Esophagus squamous epithelium (tissue), 4 donors: ENCODE data around the gene CIAO2A.

Experiments used
- POLR2A ChIP-seq, 4 donors: fragments of 450-650 bp; IDR thresholded peaks; one replicate each; pipeline ENCODE4 v1.6.1; 2017; ENCODE audit warnings: antibody characterized with exemption in 4 of 4, mild to moderate bottlenecking in 4 of 4, moderate library complexity in 3 of 4
- TF ChIP-seq, protein P1 (sequence below), 6 experiments: fragments of 450-650 bp in 4 of 6; fragments of 200-600 bp in 2 of 6; sonication (generic) in 2 of 6; IDR thresholded peaks; one replicate each; pipeline ENCODE4 v1.5.1; 2016 to 2019; ENCODE audit warnings: antibody characterized with exemption in 6 of 6, mild to moderate bottlenecking in 4 of 6, moderate library complexity in 4 of 6

DNA sequence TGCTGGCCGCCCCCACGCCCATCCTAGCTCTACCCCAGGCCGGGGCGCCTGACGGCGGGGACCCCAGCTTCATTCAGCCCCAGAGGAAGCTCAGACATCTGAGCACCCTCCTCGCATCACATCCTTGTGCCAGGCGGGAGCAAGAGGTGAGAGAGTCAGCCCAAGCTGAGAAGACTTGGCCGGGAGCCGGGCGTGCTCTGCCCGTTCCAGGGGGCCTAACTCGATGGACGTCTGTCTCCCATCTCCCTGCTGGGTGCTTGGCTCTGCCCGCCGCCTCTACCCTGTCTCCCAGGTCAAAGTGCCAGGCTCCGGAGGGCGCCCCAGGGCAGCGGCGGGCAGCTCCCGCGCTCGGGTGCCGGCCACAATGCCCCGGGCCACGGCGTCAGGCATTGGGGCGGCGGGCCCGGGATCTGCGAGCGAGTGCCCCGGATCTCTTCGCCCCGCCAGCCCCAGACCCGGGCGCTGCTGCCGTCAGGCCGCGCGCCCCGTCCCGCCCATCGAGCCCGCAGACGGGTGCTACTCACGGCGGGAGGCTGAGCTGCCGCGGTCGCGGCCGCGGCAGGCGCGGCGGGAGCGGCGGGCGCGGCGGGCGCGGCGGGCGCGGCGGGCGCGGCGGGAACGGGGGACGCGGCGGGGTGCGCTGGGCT is 47.7 kb downstream of the CIAO2A start:
- TF ChIP-seq, protein P1, sequence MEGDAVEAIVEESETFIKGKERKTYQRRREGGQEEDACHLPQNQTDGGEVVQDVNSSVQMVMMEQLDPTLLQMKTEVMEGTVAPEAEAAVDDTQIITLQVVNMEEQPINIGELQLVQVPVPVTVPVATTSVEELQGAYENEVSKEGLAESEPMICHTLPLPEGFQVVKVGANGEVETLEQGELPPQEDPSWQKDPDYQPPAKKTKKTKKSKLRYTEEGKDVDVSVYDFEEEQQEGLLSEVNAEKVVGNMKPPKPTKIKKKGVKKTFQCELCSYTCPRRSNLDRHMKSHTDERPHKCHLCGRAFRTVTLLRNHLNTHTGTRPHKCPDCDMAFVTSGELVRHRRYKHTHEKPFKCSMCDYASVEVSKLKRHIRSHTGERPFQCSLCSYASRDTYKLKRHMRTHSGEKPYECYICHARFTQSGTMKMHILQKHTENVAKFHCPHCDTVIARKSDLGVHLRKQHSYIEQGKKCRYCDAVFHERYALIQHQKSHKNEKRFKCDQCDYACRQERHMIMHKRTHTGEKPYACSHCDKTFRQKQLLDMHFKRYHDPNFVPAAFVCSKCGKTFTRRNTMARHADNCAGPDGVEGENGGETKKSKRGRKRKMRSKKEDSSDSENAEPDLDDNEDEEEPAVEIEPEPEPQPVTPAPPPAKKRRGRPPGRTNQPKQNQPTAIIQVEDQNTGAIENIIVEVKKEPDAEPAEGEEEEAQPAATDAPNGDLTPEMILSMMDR (IDR thresholded peaks at IDR 0.05): no peak
- TF ChIP-seq POLR2A (IDR thresholded peaks at IDR 0.05): no peak
